Ectodermal cell (in vitro differentiated cells): ENCODE data around the gene ZNF333.
"Not testable (repeated sequence)": the region's sequence is repeated elsewhere in the genome, so short reads cannot be mapped to it uniquely, and the experiment has no call there.

Experiments used
- H3K27ac ChIP-seq: 2 replicates; pipeline ENCODE4 v1.7.0; 2013; ENCODE audit warnings: mild to moderate bottlenecking, low read depth, low read length; ENCODE audit not compliant: insufficient read depth, poor library complexity, severe bottlenecking
- H3K27me3 ChIP-seq: 2 replicates; pipeline ENCODE4 v1.7.0; 2013; ENCODE audit warnings: mild to moderate bottlenecking, low read length; ENCODE audit not compliant: insufficient read depth, control insufficient read depth, poor library complexity, severe bottlenecking
- H3K36me3 ChIP-seq: one replicate; pipeline ENCODE4 v1.7.0; 2013; ENCODE audit warnings: low read length; ENCODE audit not compliant: control insufficient read depth, insufficient read depth
- H3K4me1 ChIP-seq: one replicate; pipeline ENCODE4 v1.7.0; 2013; ENCODE audit warnings: low read length; ENCODE audit not compliant: control insufficient read depth, insufficient read depth
- H3K4me3 ChIP-seq: 2 replicates; pipeline ENCODE4 v1.7.0; 2013; ENCODE audit warnings: low read depth, low read length, control low read depth; ENCODE audit not compliant: insufficient read depth
- H3K9me3 ChIP-seq: 2 replicates; pipeline ENCODE4 v1.7.0; 2013; ENCODE audit warnings: mild to moderate bottlenecking, low read length, moderate library complexity; ENCODE audit not compliant: control insufficient read depth
- WGBS, 2 experiments: methylation state at CpG; one replicate each; pipeline ENCODE4 v1.1.7; 2013; ENCODE audit warnings: missing lambda C conversion rate in 2 of 2; 5-methylcytosine and 5-hydroxymethylcytosine counted together

Gene ZNF333

GRCh38 chr19:14764401-14764800 lies 74.6 kb downstream of the ZNF333 start:
- Histone ChIP-seq H3K36me3 (no peaks in the 10 kb centered on the region), H3K4me1 (no peaks in the 10 kb centered on the region), H3K4me3 (no peak overlapping the region), H3K27ac (no peak overlapping the region), H3K9me3 (no peaks in the 10 kb centered on the region), H3K27me3 (no peaks in the 10 kb centered on the region)
- 86 to 87% methylated on average over 9 of the region's 9 CpGs for WGBS, 2 experiments

GRCh38 chr19:14765403-14765802 lies 75.6 kb downstream of the ZNF333 start:
- not testable (repeated sequence) for H3K9me3 ChIP-seq, H3K4me1 ChIP-seq, H3K4me3 ChIP-seq, H3K27me3 ChIP-seq, H3K27ac ChIP-seq, H3K36me3 ChIP-seq
- WGBS, 2 experiments: 88 to 98% methylated on average over 3 to 4 of the region's 18 CpGs

GRCh38 chr19:14765841-14766240 lies 76.0 kb downstream of the ZNF333 start:
- H3K4me1 ChIP-seq, H3K27ac ChIP-seq, H3K36me3 ChIP-seq, H3K9me3 ChIP-seq, H3K4me3 ChIP-seq, H3K27me3 ChIP-seq: not testable (repeated sequence)
- WGBS, 2 experiments: 80 to 88% methylated on average over 14 to 15 of the region's 15 CpGs

DNA sequence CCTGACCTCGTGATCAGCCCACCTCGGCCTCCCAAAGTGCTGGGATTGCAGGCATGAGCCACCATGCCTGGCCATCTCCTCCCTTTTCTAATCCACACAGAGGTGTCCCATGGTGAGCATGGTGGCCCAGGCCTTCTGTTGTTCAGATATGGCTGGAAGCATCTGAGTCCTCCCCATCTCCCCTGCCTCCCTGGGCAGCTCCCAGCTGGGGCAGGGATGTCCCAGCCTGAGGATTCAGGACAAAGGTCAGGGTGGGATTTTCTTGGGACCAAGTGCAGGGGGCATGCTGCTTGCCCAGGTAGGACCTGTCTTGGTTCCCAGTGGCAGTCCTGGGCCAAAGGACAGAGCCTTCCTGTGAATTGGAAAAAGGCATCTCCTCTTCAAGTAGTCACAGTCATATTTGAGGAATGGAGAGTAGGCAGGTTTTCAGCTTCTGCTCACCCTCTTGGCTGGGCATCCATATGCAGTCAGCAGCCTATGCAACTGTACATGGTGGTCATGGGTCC lies 77.7 kb downstream of the ZNF333 start:
- no peak overlapping the region for H3K4me3 ChIP-seq
- no peaks in the 10 kb centered on the region for H3K9me3 ChIP-seq
- no peaks in the 10 kb centered on the region for H3K4me1 ChIP-seq
- 55 to 78% methylated on average over 2 of the region's 2 CpGs for WGBS, 2 experiments
- no peaks in the 10 kb centered on the region for H3K27me3 ChIP-seq
- H3K36me3 ChIP-seq: no peaks in the 10 kb centered on the region
- no peak overlapping the region for H3K27ac ChIP-seq

DNA sequence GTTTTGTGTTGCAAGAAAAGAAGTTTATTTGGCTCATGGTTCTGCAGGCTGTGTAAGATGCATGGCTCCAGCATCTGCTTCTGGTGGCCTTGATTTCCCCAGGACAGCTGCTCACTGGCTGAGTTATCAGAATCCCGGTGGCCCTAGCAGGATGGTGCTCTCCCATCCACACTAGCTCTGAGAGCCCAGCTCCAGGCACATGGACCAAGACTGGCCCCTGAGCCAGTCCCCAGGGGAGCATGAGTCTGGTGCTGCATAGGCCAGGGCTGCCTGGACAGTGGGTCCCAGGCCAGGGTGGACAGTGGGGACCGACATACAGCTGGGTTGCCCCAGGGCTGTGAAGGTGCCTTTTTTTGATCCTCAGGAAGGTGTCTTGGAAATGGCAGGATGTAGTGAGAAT lies 78.2 kb downstream of the ZNF333 start:
- H3K9me3 ChIP-seq: no peaks in the 10 kb centered on the region
- WGBS, 2 experiments: 72 to 74% methylated on average over 2 of the region's 2 CpGs
- no peak overlapping the region for H3K4me3 ChIP-seq
- no peaks in the 10 kb centered on the region for H3K36me3 ChIP-seq
- H3K27me3 ChIP-seq: no peaks in the 10 kb centered on the region
- no peaks in the 10 kb centered on the region for H3K4me1 ChIP-seq
- H3K27ac ChIP-seq: no peak overlapping the region

GRCh38 chr19:14769201-14769600 lies 79.4 kb downstream of the ZNF333 start:
- WGBS, 2 experiments: 85 to 86% methylated on average over 5 of the region's 5 CpGs
- Histone ChIP-seq H3K9me3 (no peaks in the 10 kb centered on the region), H3K36me3 (no peaks in the 10 kb centered on the region), H3K4me3 (no peak overlapping the region), H3K4me1 (no peaks in the 10 kb centered on the region), H3K27me3 (no peaks in the 10 kb centered on the region), H3K27ac (no peak overlapping the region)

- Histone ChIP-seq H3K27ac (no peak overlapping the region), H3K36me3 (no peaks in the 10 kb centered on the region), H3K4me3 (no peak overlapping the region), H3K4me1 (no peaks in the 10 kb centered on the region), H3K9me3 (no peaks in the 10 kb centered on the region), H3K27me3 (no peaks in the 10 kb centered on the region)
- WGBS, 2 experiments: 58 to 61% methylated on average over 5 of the region's 5 CpGs
Observed at GRCh38 chr19:14770136-14770535, 80.3 kb downstream of the ZNF333 start.

DNA sequence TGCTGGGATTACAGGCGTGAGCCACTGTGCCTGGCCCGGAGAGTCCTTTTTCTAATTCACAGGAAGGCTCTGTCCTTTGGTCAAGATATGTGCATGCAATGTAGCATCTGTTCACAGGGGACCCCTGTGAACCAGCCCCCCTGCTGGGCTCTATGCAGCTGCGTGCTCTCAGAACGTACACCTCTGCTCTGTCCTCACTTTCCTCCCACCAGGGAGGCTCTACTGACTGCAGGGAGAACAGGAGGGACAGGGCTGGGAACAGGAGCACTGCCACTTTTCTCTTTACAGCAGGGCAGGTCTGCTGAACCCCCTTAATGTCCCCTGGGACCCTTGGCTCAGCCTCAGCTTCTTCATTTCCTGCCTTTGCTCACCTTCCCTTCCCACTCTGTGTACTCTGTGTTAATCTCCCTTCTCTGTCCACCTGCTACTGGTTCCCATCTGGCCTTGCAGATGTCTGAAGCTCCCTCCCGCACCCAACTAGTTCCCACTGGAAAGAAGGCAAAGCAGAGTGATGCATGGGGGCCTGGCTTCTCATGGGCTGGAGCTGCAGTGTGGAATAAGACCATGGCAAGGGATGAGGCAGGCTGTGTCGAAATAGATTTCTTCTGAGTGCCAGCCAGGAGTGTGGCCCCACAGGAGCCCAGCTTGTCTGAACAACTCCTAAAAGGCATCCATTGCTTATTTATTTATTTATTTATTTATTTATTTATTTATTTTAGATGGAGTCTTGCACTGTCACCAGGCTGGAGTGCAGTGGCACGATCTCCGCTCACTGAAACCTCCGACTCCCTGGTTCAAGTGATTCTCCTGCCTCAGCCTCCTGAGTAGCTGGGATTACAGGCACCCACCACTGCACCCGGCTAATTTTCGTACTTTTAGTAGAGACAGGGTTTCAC lies 81.3 kb downstream of the ZNF333 start:
- 77 to 79% methylated on average over 11 of the region's 11 CpGs for WGBS, 2 experiments

DNA sequence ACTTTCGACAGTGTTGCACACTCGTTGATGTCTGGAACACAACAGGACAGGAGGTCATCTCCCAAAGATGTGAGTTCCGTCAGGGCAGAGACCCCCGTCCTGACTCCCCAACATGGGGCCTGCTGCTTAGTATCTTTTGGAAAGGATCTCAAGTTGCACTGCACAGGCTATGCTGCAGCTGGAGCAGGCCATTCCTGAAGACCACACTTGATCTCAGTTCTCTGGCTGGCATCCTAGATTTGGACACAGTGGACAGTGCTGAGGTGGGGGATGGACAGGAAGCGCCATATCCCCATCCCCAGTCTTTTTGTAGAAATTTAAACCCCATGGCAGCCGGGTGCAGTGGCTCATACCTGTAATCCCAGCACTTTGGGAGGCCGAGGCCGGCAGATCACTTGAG lies 82.6 kb downstream of the ZNF333 start:
- H3K27me3 ChIP-seq: peaks cover 3% of the 10 kb centered on the region
- H3K36me3 ChIP-seq: no peaks in the 10 kb centered on the region
- no peak overlapping the region for H3K4me3 ChIP-seq
- 81% methylated on average over 8 of the region's 8 CpGs for WGBS, 2 experiments
- H3K27ac ChIP-seq: no peak overlapping the region
- H3K9me3 ChIP-seq: no peaks in the 10 kb centered on the region
- no peaks in the 10 kb centered on the region for H3K4me1 ChIP-seq

More for the DNA sequence above, 81.3 kb downstream of the ZNF333 start:
- no peak overlapping the region for H3K27ac ChIP-seq
- no peaks in the 10 kb centered on the region for H3K4me1 ChIP-seq
- H3K36me3 ChIP-seq: no peaks in the 10 kb centered on the region
- H3K9me3 ChIP-seq: no peaks in the 10 kb centered on the region
- H3K27me3 ChIP-seq: peaks cover 1% of the 10 kb centered on the region
- H3K4me3 ChIP-seq: no peak overlapping the region

- Histone ChIP-seq H3K27ac (no peak overlapping the region), H3K9me3 (no peaks in the 10 kb centered on the region), H3K27me3 (peaks cover 3% of the 10 kb centered on the region), H3K36me3 (no peaks in the 10 kb centered on the region), H3K4me3 (no peak overlapping the region), H3K4me1 (no peaks in the 10 kb centered on the region)
- WGBS, 2 experiments: 80 to 82% methylated on average over 3 of the region's 7 CpGs
Observed at GRCh38 chr19:14772995-14773394, 83.1 kb downstream of the ZNF333 start.
